H9 (cell line): ENCODE results near the gene GABBR2. TPM values are rescaled to one million over a fixed set of nuclear protein-coding genes. Genes with fewer than 3 reads are reported as not detected.

Experiments used
- DNase-seq: peaks from one replicate; pipeline ENCODE4 v3.0.0-alpha.2; 2017
- H2AFZ ChIP-seq: one replicate; pipeline ENCODE4 v1.6.1; 2013; ENCODE audit warnings: mild to moderate bottlenecking, low read length, control low read depth, moderate library complexity
- H2AK5ac ChIP-seq: 2 replicates; pipeline ENCODE4 v1.6.1; 2013; ENCODE audit warnings: low read length, control low read depth, mixed read lengths; ENCODE audit not compliant: insufficient read length
- H2BK120ac ChIP-seq: one replicate; pipeline ENCODE4 v1.6.1; 2013; ENCODE audit warnings: low read depth, mild to moderate bottlenecking, low read length, control low read depth, inconsistent platforms; ENCODE audit not compliant: poor library complexity, severe bottlenecking
- H2BK12ac ChIP-seq: 2 replicates; pipeline ENCODE4 v1.6.1; 2013; ENCODE audit warnings: low read length, control low read depth, mixed read lengths, low read depth; ENCODE audit not compliant: insufficient read length
- H2BK15ac ChIP-seq: 2 replicates; pipeline ENCODE4 v1.6.1; 2013; ENCODE audit warnings: low read depth, low read length, control low read depth
- H2BK20ac ChIP-seq: one replicate; pipeline ENCODE4 v1.6.1; 2013; ENCODE audit warnings: low read depth, mild to moderate bottlenecking, low read length, control low read depth, inconsistent platforms; ENCODE audit not compliant: poor library complexity, severe bottlenecking
- H2BK5ac ChIP-seq: 2 replicates; pipeline ENCODE4 v1.6.1; 2013; ENCODE audit warnings: low read length, control low read depth, mixed read lengths; ENCODE audit not compliant: insufficient read length
- H3K14ac ChIP-seq: 2 replicates; pipeline ENCODE4 v1.6.1; 2013; ENCODE audit warnings: low read length, control low read depth; ENCODE audit not compliant: insufficient read depth
- H3K18ac ChIP-seq: 2 replicates; pipeline ENCODE4 v1.6.1; 2013; ENCODE audit warnings: low read depth, mild to moderate bottlenecking, mixed read lengths, low read length, control low read depth; ENCODE audit not compliant: insufficient read length
- H3K23ac ChIP-seq: 2 replicates; pipeline ENCODE4 v1.6.1; 2013; ENCODE audit warnings: low read length, control low read depth, mixed read lengths, low read depth; ENCODE audit not compliant: insufficient read length
- H3K23me2 ChIP-seq: 2 replicates; pipeline ENCODE4 v1.6.1; 2013; ENCODE audit warnings: low read depth, mild to moderate bottlenecking, mixed read lengths, low read length, control low read depth; ENCODE audit not compliant: insufficient read length, poor library complexity, severe bottlenecking
- H3K27ac ChIP-seq: 2 replicates; pipeline ENCODE4 v1.5.1; 2013; ENCODE audit warnings: low read length, control low read depth, mixed read lengths, low read depth; ENCODE audit not compliant: insufficient read length
- H3K27me3 ChIP-seq: 2 replicates; pipeline ENCODE4 v1.6.1; 2013; ENCODE audit warnings: low read length, control low read depth, inconsistent platforms; ENCODE audit not compliant: insufficient read depth
- H3K4ac ChIP-seq: 2 replicates; pipeline ENCODE4 v1.6.1; 2013; ENCODE audit warnings: low read depth, mild to moderate bottlenecking, control low read depth, inconsistent platforms, low read length, moderate library complexity
- H3K4me1 ChIP-seq: 2 replicates; pipeline ENCODE4 v1.6.1; 2013; ENCODE audit warnings: low read length, control low read depth, inconsistent platforms; ENCODE audit not compliant: insufficient read depth
- H3K4me2 ChIP-seq: 2 replicates; pipeline ENCODE4 v1.6.1; 2013; ENCODE audit warnings: low read length, control low read depth, mixed read lengths; ENCODE audit not compliant: insufficient read length, insufficient read depth
- H3K56ac ChIP-seq: 2 replicates; pipeline ENCODE4 v1.6.1; 2013; ENCODE audit warnings: low read depth, mild to moderate bottlenecking, mixed read lengths, low read length, control low read depth; ENCODE audit not compliant: insufficient read length
- H3K79me1 ChIP-seq: 2 replicates; pipeline ENCODE4 v1.6.1; 2013; ENCODE audit warnings: low read depth, mild to moderate bottlenecking, moderate library complexity, low read length, control low read depth, inconsistent platforms; ENCODE audit not compliant: insufficient read depth, poor library complexity, severe bottlenecking
- H3K79me2 ChIP-seq: 2 replicates; pipeline ENCODE4 v1.6.1; 2013; ENCODE audit warnings: low read length, control low read depth, inconsistent platforms; ENCODE audit not compliant: insufficient read depth
- H3K9ac ChIP-seq: 2 replicates; pipeline ENCODE4 v1.6.1; 2013; ENCODE audit warnings: low read length, control low read depth, mixed read lengths; ENCODE audit not compliant: insufficient read length; ENCODE audit errors: extremely low read depth
- H3K9me3 ChIP-seq: one replicate; pipeline ENCODE4 v1.6.1; 2013; ENCODE audit warnings: low read depth, low read length, inconsistent platforms; ENCODE audit not compliant: control insufficient read depth
- H3T11ph ChIP-seq: one replicate; pipeline ENCODE4 v1.6.1; 2013; ENCODE audit warnings: mild to moderate bottlenecking, low read length, control low read depth, inconsistent platforms
- H4K20me1 ChIP-seq: one replicate; pipeline ENCODE4 v1.6.1; 2013; ENCODE audit not compliant: control insufficient read depth, insufficient read length, insufficient read depth
- H4K5ac ChIP-seq: 2 replicates; pipeline ENCODE4 v1.6.1; 2013; ENCODE audit warnings: low read depth, mild to moderate bottlenecking, mixed read lengths, low read length, control low read depth; ENCODE audit not compliant: insufficient read length
- H4K8ac ChIP-seq: replicated peaks from 2 replicates; pipeline ENCODE4 v1.6.1; 2013; ENCODE audit warnings: low read length, control low read depth, mixed read lengths, low read depth; ENCODE audit not compliant: insufficient read length
- H4K91ac ChIP-seq: 2 replicates; pipeline ENCODE4 v1.6.1; 2013; ENCODE audit warnings: low read depth, mild to moderate bottlenecking, moderate library complexity, mixed read lengths, low read length, control low read depth; ENCODE audit not compliant: insufficient read length
- H3K27ac Mint-ChIP-seq, 3 experiments: 2 replicates in 2 of 3; 3 replicates in 1 of 3; pipeline ENCODE4 v1.8.0; 2020 to 2021; ENCODE audit warnings: mixed read lengths in 3 of 3, mild to moderate bottlenecking in 1 of 3, moderate library complexity in 1 of 3
- H3K27me3 Mint-ChIP-seq: 2 replicates; pipeline ENCODE4 v1.8.0; 2021; ENCODE audit warnings: low read depth, mild to moderate bottlenecking, moderate library complexity, mixed read lengths
- H3K36me3 Mint-ChIP-seq, 3 experiments: 2 replicates in 2 of 3; 3 replicates in 1 of 3; pipeline ENCODE4 v1.8.0; 2020 to 2021; ENCODE audit warnings: low read depth in 3 of 3, mixed read lengths in 3 of 3; ENCODE audit not compliant: insufficient read depth in 1 of 3
- H3K4me1 Mint-ChIP-seq, 2 experiments: 2 replicates each; pipeline ENCODE4 v1.8.0; 2020; ENCODE audit warnings: mixed read lengths in 2 of 2
- H3K4me3 Mint-ChIP-seq, 2 experiments: 2 replicates in 1 of 2; 3 replicates in 1 of 2; pipeline ENCODE4 v1.8.0; 2020 to 2021; ENCODE audit warnings: mild to moderate bottlenecking in 2 of 2, mixed read lengths in 2 of 2, moderate library complexity in 1 of 2
- H3K9me3 Mint-ChIP-seq, 2 experiments: 2 replicates in 1 of 2; 3 replicates in 1 of 2; pipeline ENCODE4 v1.8.0; 2020; ENCODE audit warnings: mild to moderate bottlenecking in 2 of 2, mixed read lengths in 2 of 2, moderate library complexity in 1 of 2
- WGBS: extraction: QIAGEN DNeasy Blood & Tissue Kit; methylation state at CpG from one replicate; pipeline ENCODE4 v1.1.7; 2013; ENCODE audit warnings: missing lambda C conversion rate, low lambda C conversion rate, mixed read lengths; ENCODE audit not compliant: insufficient read length; ENCODE audit errors: extremely low coverage; 5-methylcytosine and 5-hydroxymethylcytosine counted together
- total RNA-seq: library from RNA; stranded (reverse); gene quantifications from 2 replicates; pipeline ENCODE4 v1.2.1, GENCODE V29; 2021
- TF ChIP-seq, protein P1 (sequence below): fragments of 200-600 bp; sonication (generic); conservative IDR thresholded peaks from 3 replicates; pipeline ENCODE4 v1.8.0; 2021; ENCODE audit warnings: antibody characterized with exemption, mild to moderate bottlenecking

GABBR2 gene
- total RNA-seq, 1 experiment from 2014 or later = 0.66 TPM

DNA sequence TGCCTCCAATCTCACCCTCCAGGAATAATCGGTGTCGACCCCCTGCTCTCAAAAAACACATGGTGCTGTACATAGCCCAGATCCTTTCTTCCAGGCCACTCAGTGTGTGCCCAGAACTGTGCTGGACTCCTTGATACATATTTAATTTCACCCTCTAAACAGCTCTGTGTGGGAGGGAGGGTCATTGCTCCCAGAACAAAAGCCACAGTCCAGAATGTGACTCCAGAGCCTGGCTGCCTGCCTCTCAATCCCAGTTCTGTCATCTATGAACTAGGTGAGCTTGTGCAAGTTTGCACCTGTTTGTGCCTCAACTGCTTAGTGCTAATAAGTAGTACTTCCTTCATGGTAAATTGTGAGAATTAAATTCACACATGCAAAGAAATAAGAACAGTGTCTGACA, 93.1 kb downstream of the GABBR2 start:
- Histone ChIP-seq H3K27ac (no peak overlapping the region), H3K27me3 (no peaks in the 10 kb centered on the region), H3K4me2 (no peak overlapping the region), H2BK5ac (no peak overlapping the region), H3K23me2 (no peaks in the 10 kb centered on the region), H3K18ac (no peak overlapping the region), H4K91ac (no peak overlapping the region), H3K4ac (no peak overlapping the region), H3K4me1 (0 out of 2 replicates have a peak, but pooled peaks cover under 1% of the 10 kb centered on the region), H2BK20ac (no peak overlapping the region), H2AFZ (no peak overlapping the region), H4K20me1 (no peaks in the 10 kb centered on the region), H2BK15ac (no peak overlapping the region), H3K56ac (no peak overlapping the region), H3K79me1 (no peaks in the 10 kb centered on the region), H2BK12ac (no peak overlapping the region), H3K9ac (no peak overlapping the region), H2AK5ac (no peak overlapping the region), H3T11ph (no peak overlapping the region), H3K23ac (no peak overlapping the region), H4K5ac (no peak overlapping the region), H4K8ac (no peak overlapping the region), H2BK120ac (no peak overlapping the region), H3K9me3 (no peaks in the 10 kb centered on the region), H3K79me2 (no peaks in the 10 kb centered on the region), H3K14ac (no peak overlapping the region)
- no peak overlapping the region for H3K27ac Mint-ChIP-seq
- peaks cover 3% of the 10 kb centered on the region for H3K27me3 Mint-ChIP-seq
- H3K4me1 Mint-ChIP-seq = peaks cover 3% of the 10 kb centered on the region in 2 experiments; a peak in 2 of 4 replicates
- no peaks in the 10 kb centered on the region for H3K36me3 Mint-ChIP-seq
- H3K9me3 Mint-ChIP-seq = no peaks in the 10 kb centered on the region
- no peak for DNase-seq
- WGBS = no CpG with 5 or more reads among the region's 2 CpGs
- no peak overlapping the region for H3K4me3 Mint-ChIP-seq
- TF ChIP-seq, protein P1, sequence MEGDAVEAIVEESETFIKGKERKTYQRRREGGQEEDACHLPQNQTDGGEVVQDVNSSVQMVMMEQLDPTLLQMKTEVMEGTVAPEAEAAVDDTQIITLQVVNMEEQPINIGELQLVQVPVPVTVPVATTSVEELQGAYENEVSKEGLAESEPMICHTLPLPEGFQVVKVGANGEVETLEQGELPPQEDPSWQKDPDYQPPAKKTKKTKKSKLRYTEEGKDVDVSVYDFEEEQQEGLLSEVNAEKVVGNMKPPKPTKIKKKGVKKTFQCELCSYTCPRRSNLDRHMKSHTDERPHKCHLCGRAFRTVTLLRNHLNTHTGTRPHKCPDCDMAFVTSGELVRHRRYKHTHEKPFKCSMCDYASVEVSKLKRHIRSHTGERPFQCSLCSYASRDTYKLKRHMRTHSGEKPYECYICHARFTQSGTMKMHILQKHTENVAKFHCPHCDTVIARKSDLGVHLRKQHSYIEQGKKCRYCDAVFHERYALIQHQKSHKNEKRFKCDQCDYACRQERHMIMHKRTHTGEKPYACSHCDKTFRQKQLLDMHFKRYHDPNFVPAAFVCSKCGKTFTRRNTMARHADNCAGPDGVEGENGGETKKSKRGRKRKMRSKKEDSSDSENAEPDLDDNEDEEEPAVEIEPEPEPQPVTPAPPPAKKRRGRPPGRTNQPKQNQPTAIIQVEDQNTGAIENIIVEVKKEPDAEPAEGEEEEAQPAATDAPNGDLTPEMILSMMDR = no peak
